Calu3 (cell line): Measurements from ENCODE around the gene DYRK2. TPM values are rescaled to one million over a fixed set of nuclear protein-coding genes. Genes with fewer than 3 reads are reported as not detected.

Experiments
- BruUV-seq: library from RNA; stranded (reverse); fragments of 400-500 nt; replicated peaks from 2 replicates; lab custom pipeline; 2021; lab: Mats Ljungman, UMichigan
- CTCF ChIA-PET: fragments of 300-600 bp; sonication (Branson Sonifier 250); formaldehyde crosslinking; loops from one replicate; lab custom pipeline; 2022; ENCODE audit warnings: antibody characterized with exemption; lab: Charles Lee
- DNase-seq: peaks from one replicate; pipeline ENCODE4 v3.0.0; 2022
- H3K27ac Mint-ChIP-seq: one replicate; pipeline ENCODE4 v1.8.0; 2022; ENCODE audit warnings: mixed read lengths; ENCODE audit not compliant: unreplicated experiment
- H3K27me3 Mint-ChIP-seq: one replicate; pipeline ENCODE4 v1.8.0; 2022; ENCODE audit warnings: mixed read lengths; ENCODE audit not compliant: unreplicated experiment
- H3K36me3 Mint-ChIP-seq: one replicate; pipeline ENCODE4 v1.8.0; 2022; ENCODE audit warnings: mild to moderate bottlenecking, moderate library complexity, mixed read lengths; ENCODE audit not compliant: insufficient read depth, unreplicated experiment
- H3K4me1 Mint-ChIP-seq: one replicate; pipeline ENCODE4 v1.8.0; 2022; ENCODE audit warnings: mild to moderate bottlenecking, low read depth, mixed read lengths; ENCODE audit not compliant: unreplicated experiment
- H3K4me3 Mint-ChIP-seq: one replicate; pipeline ENCODE4 v1.8.0; 2022; ENCODE audit warnings: mild to moderate bottlenecking, low read depth, moderate library complexity, mixed read lengths; ENCODE audit not compliant: unreplicated experiment
- H3K9me3 Mint-ChIP-seq: one replicate; pipeline ENCODE4 v1.8.0; 2022; ENCODE audit warnings: low read depth, mixed read lengths; ENCODE audit not compliant: unreplicated experiment
- CTCF ChIP-seq: fragments of 200-600 bp; IDR thresholded peaks from one replicate; pipeline ENCODE4 v1.8.0; 2022; ENCODE audit warnings: antibody characterized with exemption; ENCODE audit not compliant: unreplicated experiment
- intact Hi-C: fragments of 100-400 bp; cut with micrococcal nuclease; formaldehyde crosslinking; loops from one replicate; pipeline ENCODE4 v1.10.0; 2022; ENCODE audit not compliant: unreplicated experiment
- total RNA-seq: library from RNA; stranded (reverse); gene quantifications from 2 replicates; pipeline ENCODE4 v1.2.3, GENCODE V29; 2022

Gene DYRK2
- total RNA-seq, 1 experiment from 2014 or later = 62.3 TPM

GRCh38 chr12:67677166-67677565 lies 28.6 kb downstream of the DYRK2 start:
- H3K4me3 Mint-ChIP-seq = no peak overlapping the region
- H3K36me3 Mint-ChIP-seq = no peaks in the 10 kb centered on the region
- no peaks in the 10 kb centered on the region for H3K27me3 Mint-ChIP-seq
- intact Hi-C loops = no loop called here
- BruUV-seq = no TSS peak
- no peak for TF ChIP-seq CTCF
- H3K27ac Mint-ChIP-seq = no peak overlapping the region
- CTCF ChIA-PET = no interaction called here
- H3K9me3 Mint-ChIP-seq = peaks cover 10% of the 10 kb centered on the region
- no peak for DNase-seq
- peaks cover 18% of the 10 kb centered on the region for H3K4me1 Mint-ChIP-seq

- TF ChIP-seq CTCF = no peak
- Mint-ChIP-seq H3K36me3 (no peaks in the 10 kb centered on the region), H3K4me3 (no peak overlapping the region), H3K27ac (no peak overlapping the region), H3K9me3 (no peaks in the 10 kb centered on the region), H3K27me3 (no peaks in the 10 kb centered on the region), H3K4me1 (peaks cover 18% of the 10 kb centered on the region)
- DNase-seq = no peak
- CTCF ChIA-PET = interaction anchor here (0.7 kb wide), 2 partner anchors 13 to 180 kb away, joined by 3 to 4 read pairs; no protein-coding TSS in a partner anchor
- BruUV-seq = no TSS peak
- intact Hi-C loops = no loop called here
These were observed 32.7 kb downstream of the DYRK2 start for GRCh38 chr12:67681105-67681778.

GRCh38 chr12:67681941-67682620 lies 33.5 kb downstream of the DYRK2 start:
- intact Hi-C loops = no loop called here
- Mint-ChIP-seq H3K27ac (no peak overlapping the region), H3K4me3 (no peak overlapping the region), H3K27me3 (no peaks in the 10 kb centered on the region), H3K4me1 (peaks cover 18% of the 10 kb centered on the region), H3K36me3 (no peaks in the 10 kb centered on the region), H3K9me3 (no peaks in the 10 kb centered on the region)
- CTCF ChIA-PET = no interaction called here
- no TSS peak for BruUV-seq
- no peak for TF ChIP-seq CTCF
- DNase-seq = no peak

- CTCF ChIA-PET = interaction anchor here (0.6 kb wide), 1 partner anchor 619 kb away, joined by 10 read pairs; no protein-coding TSS in a partner anchor
- intact Hi-C loops = no loop called here
- TF ChIP-seq CTCF = no peak
- no peak overlapping the region for H3K4me3 Mint-ChIP-seq
- H3K9me3 Mint-ChIP-seq = no peaks in the 10 kb centered on the region
- no TSS peak for BruUV-seq
- H3K27me3 Mint-ChIP-seq = no peaks in the 10 kb centered on the region
- no peaks in the 10 kb centered on the region for H3K36me3 Mint-ChIP-seq
- H3K27ac Mint-ChIP-seq = no peak overlapping the region
- peaks cover 6% of the 10 kb centered on the region for H3K4me1 Mint-ChIP-seq
- no peak for DNase-seq
These were observed 40.8 kb downstream of the DYRK2 start for GRCh38 chr12:67689385-67689784.
